Loucy (cell line): ENCODE results near the gene ARPC4.

Source experiments
- H2AFZ ChIP-seq: fragments of 200-600 bp; sonication (generic); 2 replicates; pipeline ENCODE4 v1.6.0; 2016; ENCODE audit warnings: antibody characterized with exemption, mild to moderate bottlenecking, low read length, moderate library complexity
- H3F3A ChIP-seq: fragments of 200-600 bp; 2 replicates; pipeline ENCODE4 v1.6.0; 2016; ENCODE audit warnings: antibody characterized with exemption, low read depth, mild to moderate bottlenecking
- H3K27me3 ChIP-seq: fragments of 200-600 bp; sonication (generic); 2 replicates; pipeline ENCODE4 v1.6.1; 2014; ENCODE audit warnings: low read length, mild to moderate bottlenecking; ENCODE audit not compliant: insufficient read depth, poor library complexity, severe bottlenecking
- H3K36me3 ChIP-seq: fragments of 200-600 bp; sonication (generic); 2 replicates; pipeline ENCODE4 v1.6.1; 2016; ENCODE audit warnings: low read length; ENCODE audit not compliant: insufficient read depth
- H3K4me1 ChIP-seq: fragments of 200-600 bp; sonication (generic); 2 replicates; pipeline ENCODE4 v1.5.1; 2014; ENCODE audit warnings: low read length, mild to moderate bottlenecking; ENCODE audit not compliant: insufficient read depth, poor library complexity, severe bottlenecking
- H3K4me2 ChIP-seq: fragments of 200-600 bp; sonication (generic); 2 replicates; pipeline ENCODE4 v1.6.0; 2014; ENCODE audit warnings: antibody characterized with exemption, low read length, low read depth, mild to moderate bottlenecking; ENCODE audit not compliant: poor library complexity, severe bottlenecking
- H3K4me3 ChIP-seq: fragments of 200-600 bp; sonication (generic); 2 replicates; pipeline ENCODE4 v1.5.1; 2014; ENCODE audit warnings: low read length, mild to moderate bottlenecking, mixed read lengths; ENCODE audit not compliant: poor library complexity, severe bottlenecking
- H3K79me2 ChIP-seq: fragments of 200-600 bp; sonication (generic); 2 replicates; pipeline ENCODE4 v1.6.1; 2014; ENCODE audit warnings: low read length; ENCODE audit not compliant: insufficient read depth
- H3K9ac ChIP-seq: fragments of 200-600 bp; sonication (generic); 2 replicates; pipeline ENCODE4 v1.6.0; 2014; ENCODE audit warnings: mild to moderate bottlenecking, low read depth, low read length, moderate library complexity; ENCODE audit not compliant: poor library complexity, severe bottlenecking
- H3K9me2 ChIP-seq: fragments of 200-600 bp; sonication (generic); replicated peaks from 2 replicates; pipeline ENCODE4 v1.6.1; 2016; ENCODE audit warnings: low read depth, low read length, mixed read lengths
- H3K9me3 ChIP-seq: fragments of 200-600 bp; sonication (generic); 2 replicates; pipeline ENCODE4 v1.6.1; 2014; ENCODE audit warnings: mild to moderate bottlenecking, antibody characterized with exemption, low read length, low read depth; ENCODE audit not compliant: insufficient read depth
- H4K20me1 ChIP-seq: fragments of 200-600 bp; sonication (generic); 2 replicates; pipeline ENCODE4 v1.6.0; 2014; ENCODE audit warnings: antibody characterized with exemption, low read length, mild to moderate bottlenecking; ENCODE audit not compliant: insufficient read depth, poor library complexity, severe bottlenecking
- CTCF ChIP-seq: fragments of 200-600 bp; sonication (generic); conservative IDR thresholded peaks from 2 replicates; pipeline ENCODE4 v1.5.1; 2014; ENCODE audit warnings: mild to moderate bottlenecking, antibody characterized with exemption, low read length
- EZH2phosphoT487 ChIP-seq: fragments of 200-600 bp; IDR thresholded peaks from 2 replicates; pipeline ENCODE4 v1.6.1; 2018; ENCODE audit warnings: antibody characterized with exemption, mild to moderate bottlenecking, moderate library complexity, borderline replicate concordance

ARPC4 gene

DNA sequence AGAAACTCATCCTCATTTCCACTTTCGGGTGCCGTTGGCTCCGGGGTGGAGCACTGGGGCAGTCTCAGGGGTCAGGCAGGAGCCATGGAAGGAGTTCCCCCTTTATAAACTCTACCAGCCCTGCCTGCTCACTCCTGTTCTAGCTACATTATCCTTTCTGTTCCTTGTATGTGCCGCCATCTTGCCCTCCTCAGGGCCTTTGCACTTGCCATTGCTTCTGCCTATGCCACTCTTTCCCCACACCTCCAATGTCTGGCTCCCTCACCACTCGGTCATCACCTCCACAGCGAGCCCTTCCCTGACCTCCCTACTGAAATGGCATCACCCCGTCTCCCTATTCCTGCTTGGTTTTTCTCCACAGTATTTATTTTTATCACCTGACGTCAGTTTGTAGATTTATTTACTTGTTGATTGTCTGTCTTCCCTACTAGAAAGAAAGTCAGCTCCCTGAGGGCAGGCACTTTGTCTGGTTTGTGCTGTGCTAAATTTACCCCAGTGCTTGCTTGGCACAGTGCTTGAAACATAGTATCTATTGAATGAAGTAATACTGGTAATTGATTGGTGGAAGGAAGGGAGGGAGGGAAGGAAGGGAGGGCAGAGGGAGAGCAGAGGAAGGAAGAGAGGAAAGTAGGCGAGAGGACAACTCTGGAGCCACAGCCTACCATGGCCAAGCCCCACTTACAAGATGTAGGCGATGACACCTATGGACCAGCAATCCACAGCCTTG is 31.9 kb upstream of the ARPC4 start:
- H3K27me3 ChIP-seq, result no peaks in the 10 kb centered on the region
- TF ChIP-seq CTCF, result no peak
- TF ChIP-seq EZH2phosphoT487, result no peak

DNA sequence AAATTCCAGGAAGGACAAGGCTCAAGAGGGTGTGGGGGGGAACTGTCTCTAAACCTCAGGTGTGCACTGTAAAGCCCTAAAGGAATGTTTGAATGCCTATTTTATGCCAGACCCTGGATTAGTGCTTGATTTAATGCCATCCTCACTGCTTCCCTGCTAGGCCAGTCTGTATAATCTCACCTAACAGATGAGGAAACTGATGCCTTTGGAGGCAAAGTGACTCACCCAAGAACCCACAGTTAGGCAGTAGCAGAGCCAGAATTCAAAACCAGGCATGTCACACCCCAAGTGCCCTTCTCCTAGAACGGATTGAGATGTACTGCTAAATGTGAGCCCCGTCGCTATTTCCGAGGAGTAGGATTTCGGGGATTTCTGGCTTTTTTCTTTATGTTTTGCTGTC is 31.0 kb upstream of the ARPC4 start:
- TF ChIP-seq EZH2phosphoT487 (no peak), CTCF (no peak)
- Histone ChIP-seq H3F3A (no peaks in the 10 kb centered on the region), H4K20me1 (no peaks in the 10 kb centered on the region), H3K4me1 (no peaks in the 10 kb centered on the region), H3K4me2 (no peak overlapping the region), H2AFZ (no peak overlapping the region), H3K9ac (no peak overlapping the region), H3K4me3 (no peak overlapping the region), H3K79me2 (peaks cover 3% of the 10 kb centered on the region; the same call in 1 of the 2 replicates), H3K27me3 (no peaks in the 10 kb centered on the region), H3K36me3 (peaks cover 14% of the 10 kb centered on the region; the same call in 1 of the 2 replicates), H3K9me3 (no peaks in the 10 kb centered on the region), H3K9me2 (no peaks in the 10 kb centered on the region)

More for the DNA sequence above, 31.9 kb upstream of the ARPC4 start:
- Histone ChIP-seq H3K4me2 (no peak overlapping the region), H3F3A (no peaks in the 10 kb centered on the region), H3K4me3 (no peak overlapping the region), H3K4me1 (no peaks in the 10 kb centered on the region), H3K79me2 (peaks cover 13% of the 10 kb centered on the region; the same call in 1 of the 2 replicates), H3K9me3 (no peaks in the 10 kb centered on the region), H3K36me3 (peaks cover 23% of the 10 kb centered on the region; the same call in 1 of the 2 replicates), H3K9ac (no peak overlapping the region), H4K20me1 (no peaks in the 10 kb centered on the region), H3K9me2 (no peaks in the 10 kb centered on the region), H2AFZ (no peak overlapping the region)

- H3K4me2 ChIP-seq, result no peak overlapping the region
- H3K9ac ChIP-seq, result no peak overlapping the region
- peaks cover 5% of the 10 kb centered on the region; the same call in 1 of the 2 replicates for H3K36me3 ChIP-seq
- no peaks in the 10 kb centered on the region for H3K27me3 ChIP-seq
- H4K20me1 ChIP-seq, result no peaks in the 10 kb centered on the region
- peaks cover 9% of the 10 kb centered on the region for H3K4me1 ChIP-seq
- no peaks in the 10 kb centered on the region for H3K9me2 ChIP-seq
- no peak overlapping the region for H3K4me3 ChIP-seq
- no peaks in the 10 kb centered on the region for H3K79me2 ChIP-seq
- H3K9me3 ChIP-seq, result no peaks in the 10 kb centered on the region
- TF ChIP-seq EZH2phosphoT487, result no peak
- no peak for TF ChIP-seq CTCF
- H2AFZ ChIP-seq, result no peak overlapping the region
- no peaks in the 10 kb centered on the region for H3F3A ChIP-seq
Observed at GRCh38 chr3:9762871-9763270, 30.0 kb upstream of the ARPC4 start.
